ENCODE measurements around the gene ADGRB2. TPM values are rescaled to one million over a fixed set of nuclear protein-coding genes. Genes with fewer than 3 reads are reported as not detected.

The ADGRB2 gene
- total RNA-seq, 6 donors from 2014 or later, result 0.34 to 1.9 (median 1.1) TPM

DNA sequence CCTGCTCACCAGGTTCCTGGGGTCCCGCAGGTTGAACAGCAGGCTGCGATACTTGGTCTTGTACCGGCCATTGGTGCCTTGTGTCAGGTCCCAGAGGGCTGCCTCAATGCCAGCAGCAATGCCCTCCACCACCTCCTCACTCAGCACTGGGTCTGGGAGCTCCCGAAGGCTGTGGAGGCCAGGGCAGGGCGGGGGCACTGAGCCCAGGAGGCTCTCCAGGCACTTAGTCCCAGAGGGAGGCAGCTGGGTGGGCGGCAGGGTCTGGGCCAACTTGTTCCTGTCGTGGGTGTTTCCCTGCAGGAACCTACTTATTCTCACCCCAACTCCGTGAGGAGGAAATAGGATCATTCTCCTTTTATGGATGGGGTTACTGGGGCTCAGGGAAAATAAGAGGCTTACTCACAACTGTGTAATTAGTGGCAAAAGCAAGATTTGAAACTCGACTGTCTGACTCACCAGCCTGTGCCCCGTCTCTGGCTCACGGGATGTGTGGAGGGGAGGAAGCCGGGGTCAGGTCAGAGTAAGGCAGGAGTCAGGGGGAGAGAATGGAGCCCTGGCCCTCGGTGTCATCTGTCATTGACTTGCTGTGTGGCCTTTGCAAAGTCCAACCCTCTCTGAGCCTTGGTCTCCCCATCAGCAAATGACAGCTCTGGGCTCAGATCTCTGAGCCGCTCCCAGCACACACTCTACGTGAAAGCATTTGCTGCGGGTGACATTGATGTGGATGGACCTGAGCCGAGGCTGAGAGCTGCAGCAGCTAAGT lies 34.5 kb upstream of the ADGRB2 start:
- TF ChIP-seq EP300 (IDR thresholded peaks at IDR 0.05) (peak in 1 of 4 donors; percentile 17), POLR2AphosphoS5 (IDR thresholded peaks at IDR 0.05) (peak in 1 of 2 donors; percentile 13), CTCF (IDR thresholded peaks at IDR 0.05) (no peak)
- Histone ChIP-seq H3K4me3 (peak overlapping the region in 2 of 4 donors; percentile 11 to 14), H3K36me3 (no peaks in the 10 kb centered on the region)

DNA sequence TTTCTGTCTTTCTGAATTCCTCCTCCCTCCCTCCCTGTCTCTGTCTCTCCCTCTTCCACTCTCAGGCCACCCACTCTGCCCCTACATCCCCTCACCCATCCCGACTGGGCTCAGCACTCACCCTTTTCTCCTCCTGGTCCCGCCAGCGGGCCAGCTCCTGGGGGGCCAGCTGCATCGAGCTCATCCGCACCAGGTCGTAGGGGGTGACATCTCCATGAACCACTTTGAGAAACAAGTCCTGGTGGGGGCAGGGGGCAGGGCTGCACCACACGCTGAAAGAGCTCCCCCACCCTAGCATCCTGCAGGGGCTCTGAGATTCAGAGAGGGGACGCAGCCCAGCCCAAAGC lies 33.9 kb upstream of the ADGRB2 start:
- Histone ChIP-seq H3K27ac (no peak overlapping the region), H3K36me3 (no peaks in the 10 kb centered on the region), H3K4me1 (peaks cover 0 to 5% (median 2%) of the 10 kb centered on the region in 4 donors), H3K27me3 (no peaks in the 10 kb centered on the region), H3K4me3 (peak overlapping the region in 2 of 4 donors; percentile 11 to 14), H3K9me3 (no peaks in the 10 kb centered on the region)
- ATAC-seq (ENCODE audit: low FRiP score in 2 of 2) (no peak), DNase-seq (peak in 1 of 2 donors; percentile 15)
- 75 to 76% methylated on average over 3 to 8 of the region's 8 CpGs for WGBS, 2 donors
- TF ChIP-seq EP300 (IDR thresholded peaks at IDR 0.05) (no peak), CTCF (IDR thresholded peaks at IDR 0.05) (no peak), POLR2AphosphoS5 (IDR thresholded peaks at IDR 0.05) (no peak), POLR2A (IDR thresholded peaks at IDR 0.05) (no peak)

More for the DNA sequence above, 34.5 kb upstream of the ADGRB2 start:
- ATAC-seq (ENCODE audit: low FRiP score in 2 of 2), result peak; percentile 35 to 60
- peak in 1 of 2 donors; percentile 64 for DNase-seq
- Histone ChIP-seq H3K27ac (no peak overlapping the region), H3K27me3 (no peaks in the 10 kb centered on the region), H3K9me3 (no peaks in the 10 kb centered on the region), H3K4me1 (peaks cover 0 to 5% (median 2%) of the 10 kb centered on the region in 4 donors)
- 51 to 58% methylated on average over 13 to 15 of the region's 17 CpGs for whole genome bisulfite sequencing, 2 donors

DNA sequence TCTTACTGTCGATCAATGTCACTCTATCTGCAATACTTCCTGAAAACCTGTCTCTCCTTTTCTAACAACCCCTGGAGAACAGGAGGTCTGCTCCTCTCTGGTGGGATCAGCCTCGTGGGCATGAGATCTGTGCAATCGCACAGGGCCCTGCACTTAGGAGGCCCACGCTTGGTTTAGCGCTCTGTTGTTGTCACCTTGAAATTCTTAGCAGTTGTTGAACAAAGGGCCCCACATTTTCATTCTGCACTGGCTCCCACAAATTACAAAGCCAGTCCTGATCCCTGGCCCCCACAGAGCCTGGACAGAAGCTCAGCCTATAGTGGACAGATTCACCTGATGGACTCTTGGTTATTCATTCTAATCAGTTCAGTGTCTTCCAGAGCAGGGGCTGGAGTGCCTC lies 33.1 kb upstream of the ADGRB2 start:
- DNase-seq (no peak), ATAC-seq (ENCODE audit: low FRiP score in 2 of 2) (no peak)
- Histone ChIP-seq H3K9me3 (no peaks in the 10 kb centered on the region), H3K27me3 (no peaks in the 10 kb centered on the region), H3K27ac (no peak overlapping the region), H3K4me1 (peaks cover 0 to 5% (median 0%) of the 10 kb centered on the region in 4 donors), H3K36me3 (no peaks in the 10 kb centered on the region), H3K4me3 (peak overlapping the region in 1 of 4 donors; percentile 14)
- no peak for TF ChIP-seq EP300 (IDR thresholded peaks at IDR 0.05)
- no peak for TF ChIP-seq POLR2A (IDR thresholded peaks at IDR 0.05)
- no peak for TF ChIP-seq CTCF (IDR thresholded peaks at IDR 0.05)
- no peak for TF ChIP-seq POLR2AphosphoS5 (IDR thresholded peaks at IDR 0.05)
- 78 to 82% methylated on average over 5 of the region's 5 CpGs for WGBS, 2 donors

DNA sequence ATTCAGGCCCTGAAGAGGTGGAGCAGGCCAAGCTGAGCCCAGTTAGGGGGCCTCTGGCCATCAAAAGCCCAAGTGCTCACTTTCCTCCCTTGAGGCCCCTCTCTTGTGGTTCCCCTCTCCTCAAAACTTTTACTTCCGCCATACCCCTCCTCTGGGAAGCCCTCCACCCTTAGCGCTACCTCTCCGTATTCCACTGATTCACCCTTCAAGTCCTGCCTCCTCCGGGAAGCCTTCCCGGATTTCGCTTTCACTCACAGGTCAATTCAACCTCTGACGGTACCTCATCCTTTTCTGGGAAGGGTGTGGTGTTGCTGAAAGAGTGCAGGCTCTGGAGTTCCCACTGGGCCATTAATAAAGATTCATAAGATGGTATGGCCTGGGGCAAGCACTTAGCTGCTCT lies 32.6 kb upstream of the ADGRB2 start:
- DNase-seq, result no peak
- H3K27me3 ChIP-seq, result no peaks in the 10 kb centered on the region
- WGBS, 2 donors, result 85 to 89% methylated on average over 7 of the region's 7 CpGs
- TF ChIP-seq CTCF (IDR thresholded peaks at IDR 0.05) (no peak), POLR2AphosphoS5 (IDR thresholded peaks at IDR 0.05) (no peak)
- no peak overlapping the region for H3K27ac ChIP-seq
- no peaks in the 10 kb centered on the region for H3K9me3 ChIP-seq
- H3K4me3 ChIP-seq, result no peak overlapping the region
- H3K4me1 ChIP-seq, result peaks cover 0 to 5% (median 0%) of the 10 kb centered on the region in 4 donors
- H3K36me3 ChIP-seq, result no peaks in the 10 kb centered on the region
- ATAC-seq (ENCODE audit: low FRiP score in 2 of 2), result no peak

Data from upper lobe of left lung (tissue), 6 donors.